HTR-8/SVneo (cell line): ENCODE measurements around the gene MYCN.
"Not testable (repeated sequence)": the region's sequence is repeated elsewhere in the genome, so short reads cannot be mapped to it uniquely, and the experiment has no call there.

ENCODE experiments used
- DNase-seq: peaks from one replicate; pipeline ENCODE4 v3.0.0; 2011; ENCODE audit warnings: low spot score, mixed read lengths; ENCODE audit not compliant: insufficient read length
- FAIRE-seq: peaks from 2 replicates; lab custom pipeline; 2011; peaks lifted over from hg19 to GRCh38; lab: Jason Lieb, UNC

The MYCN gene

DNA sequence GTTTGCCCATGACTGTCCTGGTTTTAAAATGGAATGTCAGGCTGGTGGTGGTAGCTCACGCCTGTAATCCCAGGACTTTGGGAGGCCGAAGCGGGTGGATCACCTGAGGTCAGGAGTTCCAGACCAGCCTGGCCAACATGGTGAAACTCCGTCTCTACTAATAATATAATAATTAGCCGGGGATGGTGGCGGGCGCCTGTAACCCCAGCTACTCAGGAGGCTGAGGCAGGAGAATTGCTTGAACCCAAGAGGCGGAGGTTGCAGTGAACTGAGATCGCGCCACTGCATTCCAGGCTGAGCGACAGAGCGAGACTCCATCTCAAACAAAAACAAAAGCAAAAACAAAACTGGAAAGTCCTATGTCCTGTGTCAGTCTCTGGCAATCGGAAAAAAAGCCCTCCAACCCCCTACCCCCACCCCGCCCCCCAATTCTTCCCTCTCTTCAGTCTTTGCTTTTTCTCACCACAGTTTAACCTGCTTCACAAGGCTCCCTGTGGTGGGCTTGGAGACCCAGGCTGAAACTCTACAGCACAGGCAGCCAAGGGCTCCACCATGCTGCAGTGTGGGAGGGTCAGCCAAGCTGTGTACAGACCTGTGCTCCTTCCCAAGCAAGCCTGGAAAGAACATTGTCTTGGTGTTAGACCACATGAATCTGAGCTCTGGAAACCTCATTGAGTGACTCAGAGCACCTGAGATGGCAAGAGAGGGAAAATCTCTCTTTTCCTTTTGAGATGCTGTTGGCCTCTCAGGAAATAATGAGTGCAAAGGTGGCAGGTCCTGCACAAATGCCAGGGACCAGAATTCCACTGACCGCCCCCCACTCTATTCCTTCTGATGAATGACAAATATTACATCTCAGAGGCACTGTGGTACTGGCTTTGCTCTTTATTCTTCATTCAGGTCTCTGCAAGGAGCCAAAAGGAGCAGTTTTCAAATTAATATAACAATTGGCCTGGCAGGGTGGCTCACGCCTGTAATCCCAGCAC is 16.7 kb downstream of the MYCN start:
- no peak for DNase-seq
- FAIRE-seq: no peak

GRCh38 chr2:15957881-15958713 is 17.7 kb downstream of the MYCN start:
- DNase-seq (no peak), FAIRE-seq (no peak)

GRCh38 chr2:15959331-15960153 is 19.2 kb downstream of the MYCN start:
- FAIRE-seq: no peak
- no peak for DNase-seq

GRCh38 chr2:15960154-15960520 is 19.8 kb downstream of the MYCN start:
- FAIRE-seq: not testable (repeated sequence)

GRCh38 chr2:15963109-15963976 is 23.0 kb downstream of the MYCN start:
- not testable (repeated sequence) for DNase-seq, FAIRE-seq

More at GRCh38 chr2:15960154-15960520, 19.8 kb downstream of the MYCN start:
- DNase-seq: not testable (repeated sequence)

- FAIRE-seq: no peak
- DNase-seq: no peak
These were observed 23.8 kb downstream of the MYCN start for GRCh38 chr2:15963977-15964670.

- DNase-seq (no peak), FAIRE-seq (no peak)
These were observed 24.7 kb downstream of the MYCN start for GRCh38 chr2:15964936-15965563.

DNA sequence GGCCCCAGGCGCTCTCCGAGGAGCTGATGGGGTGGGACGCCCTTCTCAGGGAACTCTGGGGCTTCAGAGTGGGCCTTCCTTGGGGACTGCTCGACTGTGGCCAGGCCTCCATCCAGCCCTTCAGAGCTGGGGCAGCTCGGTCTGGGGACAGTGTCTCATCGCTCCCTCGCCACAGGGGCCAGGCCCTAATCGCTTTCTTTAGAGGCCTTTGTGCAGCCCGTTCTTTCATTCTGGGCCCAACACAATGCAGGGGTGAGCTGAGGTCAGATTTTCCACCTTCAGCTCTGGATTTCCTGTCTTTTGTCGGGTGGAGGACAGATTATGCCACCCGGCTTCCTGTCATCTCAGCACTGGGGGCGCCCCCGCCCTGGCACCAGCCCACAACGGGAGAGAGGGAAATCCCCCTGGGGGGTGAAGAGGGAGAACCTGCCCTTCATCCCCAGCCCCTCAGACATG is 25.2 kb downstream of the MYCN start:
- FAIRE-seq (no peak), DNase-seq (no peak)

DNA sequence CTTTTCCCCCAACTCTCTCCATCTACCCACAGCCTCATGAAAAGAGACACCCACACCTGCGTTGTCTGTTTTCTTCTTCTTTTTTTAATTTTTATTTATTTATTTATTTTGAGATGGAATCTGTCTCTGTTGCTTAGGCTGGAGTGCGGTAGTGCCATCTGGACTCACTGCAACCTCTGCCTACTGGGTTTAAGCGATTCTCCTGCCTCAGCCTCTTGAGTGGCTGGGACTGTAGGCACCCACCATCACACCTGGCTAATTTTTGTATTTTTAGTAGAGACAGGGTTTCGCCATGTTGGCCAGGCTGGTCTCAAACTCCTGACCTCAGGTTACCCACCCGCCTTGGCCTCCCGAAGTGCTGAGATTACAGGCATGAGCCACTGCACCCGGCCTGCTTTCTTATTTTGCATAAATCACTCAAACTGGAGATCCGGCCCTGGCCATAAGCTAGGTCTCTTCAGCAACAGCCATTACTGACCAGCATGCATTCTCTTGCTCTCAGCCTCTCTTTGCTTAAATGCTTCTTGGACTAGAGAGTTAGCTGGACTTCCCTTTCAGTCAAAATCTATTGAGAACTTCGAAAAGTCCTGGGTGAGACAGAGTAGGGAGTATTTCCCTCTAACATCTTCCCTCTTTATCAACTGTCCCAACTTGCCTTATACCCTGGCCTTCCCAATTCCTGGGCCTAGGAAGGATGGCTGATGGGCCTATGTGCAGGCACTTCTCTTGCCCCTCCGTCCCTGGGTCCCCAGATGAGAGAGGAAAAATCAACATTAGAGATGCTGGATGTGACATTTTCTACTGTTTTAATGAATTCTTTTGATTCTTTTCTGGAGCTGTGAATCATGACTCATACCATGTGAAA is 27.3 kb downstream of the MYCN start:
- DNase-seq (no peak), FAIRE-seq (no peak)

DNA sequence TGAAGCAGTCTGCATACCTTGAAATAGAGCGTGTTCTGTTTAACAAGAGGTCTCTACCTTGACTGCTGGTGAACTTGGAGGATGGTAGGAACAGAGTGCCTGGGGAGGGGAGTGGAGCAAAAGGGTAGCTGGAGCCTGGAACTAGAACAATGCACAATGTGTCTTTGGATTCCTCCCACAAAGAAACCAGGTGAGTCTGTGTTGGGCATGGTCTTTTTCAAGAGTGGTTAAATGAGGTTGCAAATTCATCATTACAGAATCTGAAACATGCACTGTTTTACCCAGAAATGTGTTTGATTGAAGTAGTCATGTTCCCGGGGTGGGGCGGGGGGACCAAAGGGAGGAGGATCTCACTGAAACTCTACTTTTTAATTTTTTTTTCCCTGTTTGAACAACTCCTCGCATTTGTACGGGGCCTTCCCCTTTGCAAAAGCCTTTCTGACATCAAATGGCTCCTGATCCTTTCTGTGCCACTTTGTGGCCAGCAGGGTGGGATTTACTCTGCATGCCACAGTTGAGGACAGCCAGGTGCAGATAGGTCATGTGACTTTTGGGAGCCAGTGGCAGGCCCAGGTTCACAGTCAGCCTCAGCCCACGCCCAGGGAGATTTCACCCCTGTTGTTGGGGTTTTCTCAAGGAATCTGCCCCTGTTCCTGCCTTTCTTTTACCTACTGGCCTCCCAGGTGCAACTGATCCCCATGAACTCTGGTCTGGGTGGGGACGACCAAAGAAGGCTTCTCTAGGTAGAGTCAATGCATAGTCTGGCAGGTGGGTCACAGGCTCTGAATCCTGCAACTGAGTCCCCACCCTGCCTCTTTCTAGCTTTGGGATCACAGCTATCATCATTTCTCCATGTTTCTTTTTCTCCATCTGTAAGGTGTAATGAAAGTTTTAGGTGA is 28.2 kb downstream of the MYCN start:
- DNase-seq (no peak), FAIRE-seq (no peak)

DNA sequence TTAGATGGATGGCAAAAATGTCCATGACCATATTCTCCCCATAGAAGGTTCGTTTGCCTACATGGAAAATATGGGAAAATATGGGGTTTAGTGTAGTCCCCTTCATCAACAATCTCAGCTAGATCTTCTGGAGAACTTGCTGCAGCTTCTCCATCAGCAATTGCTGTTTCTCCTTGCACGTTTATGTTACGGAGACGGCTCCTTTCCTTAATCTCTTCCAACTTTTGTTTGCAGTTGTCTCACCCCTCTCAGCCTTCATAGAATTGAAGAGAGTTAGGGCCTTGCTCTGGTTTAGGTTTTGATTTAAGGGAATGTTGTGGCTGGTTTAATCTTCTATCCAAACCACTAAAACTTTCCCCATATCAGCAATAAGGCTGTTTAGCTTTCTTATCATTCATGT is 28.9 kb downstream of the MYCN start:
- FAIRE-seq: no peak
- DNase-seq: no peak

DNA sequence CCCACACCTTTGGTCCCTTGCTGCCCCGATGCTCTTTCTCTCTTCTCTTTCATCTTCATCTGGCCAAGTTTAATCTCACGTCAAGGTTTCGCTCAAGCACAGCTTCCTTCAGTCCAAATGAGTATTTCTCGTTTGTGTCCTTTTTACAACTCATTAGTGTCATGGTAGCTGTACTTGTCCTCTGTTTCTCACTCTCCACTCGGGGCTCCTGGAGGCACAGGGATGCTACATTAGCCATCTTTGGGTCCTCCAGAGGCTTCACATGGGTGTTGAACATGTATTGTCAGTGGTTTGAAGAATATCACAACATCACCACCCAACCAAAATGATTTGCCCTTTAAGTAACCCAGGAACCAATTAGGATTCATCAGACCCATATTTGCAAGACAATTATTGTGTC is 30.4 kb downstream of the MYCN start:
- FAIRE-seq: no peak

DNA sequence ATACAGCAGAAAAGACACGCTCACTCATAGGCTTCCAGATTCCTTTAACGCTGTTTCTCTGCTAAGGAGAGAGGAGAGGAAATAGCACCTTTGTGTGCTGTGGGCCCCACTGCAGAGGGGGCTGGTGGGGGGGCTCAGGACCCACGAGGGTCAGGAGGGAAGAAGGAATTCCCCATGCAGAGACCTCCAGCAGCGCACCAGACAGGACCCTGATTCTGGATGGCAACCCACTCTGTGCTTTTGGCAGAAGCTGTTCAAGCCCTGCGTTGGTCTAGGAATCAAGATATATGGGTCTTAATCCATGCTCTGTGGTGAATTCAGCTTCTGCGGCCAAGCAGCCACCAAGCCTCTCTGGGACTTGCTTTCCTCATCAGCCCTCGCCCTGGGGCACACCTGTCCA is 31.0 kb downstream of the MYCN start:
- DNase-seq: no peak
- FAIRE-seq: no peak

More for the DNA sequence above, 30.4 kb downstream of the MYCN start:
- DNase-seq: no peak

DNA sequence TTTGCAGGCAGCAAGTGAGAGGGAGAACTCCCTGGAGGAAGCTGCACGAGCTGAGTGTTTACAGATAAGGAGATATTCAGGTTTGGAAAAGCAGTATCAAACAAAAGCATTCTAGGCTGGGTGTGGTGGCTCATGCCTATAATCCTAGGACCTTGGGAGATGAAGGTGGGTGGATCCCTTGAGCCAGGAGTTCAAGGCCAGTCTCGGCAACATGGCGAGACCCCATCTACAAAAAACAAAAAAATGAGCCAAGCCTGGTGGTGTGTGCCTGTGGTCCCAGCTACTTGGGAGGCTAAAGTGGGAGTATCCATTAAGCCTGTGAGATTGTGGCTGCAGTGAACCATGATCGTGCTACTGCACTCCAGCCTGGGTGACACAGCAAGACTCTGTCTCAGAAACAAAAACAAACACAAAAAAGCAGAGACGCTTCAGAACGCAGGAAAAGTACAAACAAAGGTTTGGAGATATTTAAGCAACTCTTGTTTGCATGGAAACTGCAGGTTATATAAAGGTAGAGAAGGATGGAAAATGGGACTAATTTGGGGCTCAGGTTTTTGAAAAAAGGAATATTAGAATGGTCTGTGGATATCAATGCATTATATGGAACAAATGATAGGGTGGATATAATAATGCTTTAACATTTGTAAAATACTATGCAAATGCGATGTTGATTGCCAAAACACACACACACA is 31.6 kb downstream of the MYCN start:
- FAIRE-seq: no peak
- no peak for DNase-seq

GRCh38 chr2:15973481-15974401 is 33.4 kb downstream of the MYCN start:
- DNase-seq: no peak

More at GRCh38 chr2:15973481-15974401, 33.4 kb downstream of the MYCN start:
- FAIRE-seq: no peak
